Stimulated activated naive CD8-positive, alpha-beta T cell treated with anti-CD3 and anti-CD28 coated beads, Interleukin-15, Interleukin-2, amounts not matched to agents 100 U/mL and 50 U/mL, for 24 hours (primary cell): ENCODE measurements around the gene TUBE1.
"Not testable (repeated sequence)": the region's sequence is repeated elsewhere in the genome, so short reads cannot be mapped to it uniquely, and the experiment has no call there.

Experiments used
- ATAC-seq: fragments of 150-1000 bp; cut with Tn5 transposase; one replicate; pipeline ENCODE4 v1.10.0; 2021
- DNase-seq: peaks from one replicate; pipeline ENCODE4 v3.0.0; 2021

Gene TUBE1

GRCh38 chr6:112087136-112087911, at the start of gene TUBE1, which contains the start of gene FAM229B:
Gene TUBE1, minus strand, starts transcription at chr6:112087482. Its CDS starts 48 bp downstream, at chr6:112087434.
Gene FAM229B, plus strand, starts transcription at chr6:112087591. Its CDS starts 11,693 bp downstream, at chr6:112099284.
- DNase-seq (peak; percentile 89), ATAC-seq (peak; percentile 99)

GRCh38 chr6:112130878-112131277, 43.6 kb upstream of the TUBE1 start:
- DNase-seq: no peak
- no peak for ATAC-seq

DNA sequence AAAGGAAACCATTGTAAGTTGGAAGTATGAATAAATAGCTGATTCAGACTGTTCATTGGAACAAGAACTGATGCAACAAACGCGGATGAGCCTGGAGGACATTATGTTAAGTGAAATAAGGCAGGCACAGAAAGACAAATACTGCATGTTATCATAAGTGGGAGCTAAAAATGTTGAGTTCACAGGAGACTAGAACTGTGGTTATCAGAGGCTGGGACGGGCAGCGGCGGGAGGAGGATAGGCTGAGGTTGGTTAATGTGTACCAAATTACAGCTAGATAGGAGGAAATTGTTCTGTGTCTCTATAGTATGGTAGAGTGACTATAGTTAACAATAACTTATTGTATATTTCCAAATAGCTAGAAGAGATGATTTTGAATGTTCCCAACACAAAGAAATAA, 40.9 kb upstream of the TUBE1 start:
- ATAC-seq: no peak
- DNase-seq: no peak

- ATAC-seq (no peak), DNase-seq (no peak)
Measured at GRCh38 chr6:112123982-112124381, 36.7 kb upstream of the TUBE1 start.

GRCh38 chr6:112122756-112123155, 35.5 kb upstream of the TUBE1 start:
- DNase-seq (no peak), ATAC-seq (no peak)

- DNase-seq (no peak), ATAC-seq (no peak)
Measured at GRCh38 chr6:112118034-112118433, 30.8 kb upstream of the TUBE1 start.

GRCh38 chr6:112117554-112117953, 30.3 kb upstream of the TUBE1 start:
- DNase-seq (peak; percentile 13), ATAC-seq (peak; percentile 95)

DNA sequence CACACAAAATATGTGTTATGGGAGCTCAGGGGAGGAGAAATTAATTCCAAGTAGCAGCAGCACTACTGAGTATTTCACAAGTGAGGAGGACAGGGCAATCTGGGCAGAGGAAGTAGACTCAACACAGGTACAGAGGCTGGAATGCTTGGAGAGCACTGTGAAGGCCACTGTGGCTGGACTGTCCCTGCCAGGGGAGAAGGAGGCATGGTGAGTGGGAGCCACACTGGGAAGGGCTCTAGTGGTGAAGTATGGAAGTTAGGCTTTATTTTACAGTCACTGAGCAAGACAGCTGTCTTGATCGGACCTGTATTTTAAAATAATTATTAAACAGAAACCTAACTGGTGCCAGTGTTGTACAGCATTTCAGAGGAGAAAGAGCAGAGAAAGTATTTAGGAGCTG, 28.9 kb upstream of the TUBE1 start:
- ATAC-seq: no peak
- DNase-seq: no peak

GRCh38 chr6:112114577-112115223, 27.4 kb upstream of the TUBE1 start:
- DNase-seq (no peak), ATAC-seq (no peak)

DNA sequence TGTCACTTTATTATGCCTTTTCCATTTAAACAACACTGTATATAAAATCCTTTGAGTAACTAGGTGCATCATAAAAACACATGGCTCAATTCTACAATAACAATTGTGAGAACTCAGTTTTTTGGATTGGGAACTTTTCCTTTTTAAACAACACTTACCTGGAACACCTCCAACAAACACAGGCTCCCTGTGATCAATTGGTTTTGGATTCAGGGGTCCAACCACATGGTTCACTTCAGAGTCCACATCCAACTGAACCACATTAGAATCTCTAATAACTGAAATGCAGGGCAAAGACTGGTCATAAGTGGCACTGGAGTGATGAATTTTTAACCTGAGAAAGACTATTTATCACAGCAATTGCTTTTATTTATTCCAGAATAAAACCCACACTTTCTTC, 26.6 kb upstream of the TUBE1 start:
- no peak for ATAC-seq
- DNase-seq: no peak

DNA sequence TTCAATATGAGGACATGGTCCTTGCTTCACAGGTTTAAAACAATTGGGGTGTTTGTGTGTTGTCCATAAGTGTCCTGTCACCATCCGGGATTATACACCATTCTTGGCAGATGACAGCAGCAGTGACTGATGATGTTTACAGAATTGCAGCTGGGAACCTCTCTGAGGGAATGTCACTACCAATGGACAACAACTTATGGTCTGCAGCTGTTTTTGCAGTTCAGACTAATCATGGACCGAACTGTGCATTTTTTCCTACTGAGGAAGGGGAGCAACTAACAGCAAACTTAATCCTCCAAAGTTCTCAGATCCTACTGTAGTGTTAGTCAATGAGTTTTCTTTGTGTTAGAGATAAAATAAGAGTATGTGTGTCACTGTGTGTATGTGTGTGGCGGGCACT, 26.1 kb upstream of the TUBE1 start:
- no peak for DNase-seq
- no peak for ATAC-seq

DNA sequence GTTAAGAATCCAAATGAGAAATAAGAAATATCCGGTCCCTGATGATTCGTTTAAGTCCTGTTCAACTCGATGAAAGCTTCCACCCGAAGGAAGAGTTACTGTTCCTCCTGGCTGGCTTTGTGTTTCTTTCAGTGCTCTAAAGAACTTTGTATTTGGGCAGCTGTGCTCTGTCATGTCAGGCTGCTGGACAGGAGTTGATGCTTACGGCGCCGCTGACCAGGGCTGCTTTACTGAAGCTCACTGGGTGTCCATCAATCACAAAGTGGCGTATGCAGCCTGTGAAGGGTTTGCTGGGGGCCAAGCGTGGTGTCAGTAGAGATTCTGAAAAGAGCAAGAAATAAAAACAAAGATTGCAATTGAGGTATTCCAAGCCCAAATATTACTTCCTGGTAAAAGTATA, 22.0 kb upstream of the TUBE1 start:
- ATAC-seq (no peak), DNase-seq (no peak)

GRCh38 chr6:112106562-112106961, 19.3 kb upstream of the TUBE1 start:
- DNase-seq: no peak

DNA sequence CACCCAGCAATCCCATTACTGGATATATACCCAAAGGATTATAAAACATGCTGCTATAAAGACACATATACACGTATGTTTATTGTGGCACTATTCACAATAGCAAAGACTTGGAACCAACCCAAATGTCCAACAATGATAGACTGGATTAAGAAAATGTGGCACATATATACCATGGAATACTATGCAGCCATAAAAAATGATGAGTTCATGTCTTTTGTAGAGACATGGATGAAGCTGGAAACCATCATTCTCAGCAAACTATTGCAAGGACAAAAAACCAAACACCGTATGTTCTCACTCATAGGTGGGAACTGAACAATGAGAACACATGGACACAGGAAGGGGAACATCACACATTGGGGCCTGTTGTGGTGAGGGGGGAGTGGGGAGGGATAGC, 18.7 kb upstream of the TUBE1 start:
- not testable (repeated sequence) for DNase-seq, ATAC-seq

More at GRCh38 chr6:112106562-112106961, 19.3 kb upstream of the TUBE1 start:
- ATAC-seq: no peak

DNA sequence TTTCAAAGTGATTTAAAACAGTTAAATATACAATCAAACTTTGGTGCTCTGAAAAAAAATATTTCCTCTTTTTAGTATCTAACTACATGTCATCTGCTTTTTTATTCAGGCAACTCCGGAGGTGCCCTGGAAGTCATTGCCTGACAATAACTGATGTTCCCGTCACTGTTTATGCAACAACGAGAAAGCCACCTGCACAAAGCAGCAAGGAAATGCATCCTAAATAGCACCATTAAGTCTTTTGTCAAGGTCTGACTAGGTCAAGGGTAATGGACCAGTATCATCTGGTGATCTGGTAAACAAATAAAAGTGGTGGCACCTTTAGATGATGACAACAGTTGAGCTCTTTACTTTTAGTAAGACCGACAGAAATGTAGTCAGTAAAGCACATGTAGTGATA, 13.3 kb upstream of the TUBE1 start:
- no peak for ATAC-seq
- no peak for DNase-seq

GRCh38 chr6:112096901-112097300, 9.6 kb upstream of the TUBE1 start:
- ATAC-seq: no peak
- DNase-seq: no peak

DNA sequence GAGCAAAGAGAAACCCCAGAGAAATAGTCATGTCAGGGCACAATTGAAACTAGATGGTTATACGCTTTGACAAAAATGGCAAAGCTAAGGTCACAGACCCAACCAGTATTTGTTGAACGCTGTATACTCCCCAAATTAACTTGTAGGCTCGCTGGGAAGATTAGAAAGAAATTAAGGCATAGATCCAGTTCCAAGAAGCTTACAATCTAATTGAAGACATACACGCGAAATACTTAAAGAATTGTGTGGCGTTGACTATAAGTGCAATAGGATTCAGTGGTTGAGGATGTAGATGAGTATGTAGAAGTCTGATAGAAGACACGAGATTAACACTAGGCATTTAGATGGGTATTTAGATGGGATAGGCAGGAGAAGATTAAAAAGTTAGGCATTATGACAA, 634 bp upstream of the TUBE1 start:
- DNase-seq (no peak), ATAC-seq (no peak)

DNA sequence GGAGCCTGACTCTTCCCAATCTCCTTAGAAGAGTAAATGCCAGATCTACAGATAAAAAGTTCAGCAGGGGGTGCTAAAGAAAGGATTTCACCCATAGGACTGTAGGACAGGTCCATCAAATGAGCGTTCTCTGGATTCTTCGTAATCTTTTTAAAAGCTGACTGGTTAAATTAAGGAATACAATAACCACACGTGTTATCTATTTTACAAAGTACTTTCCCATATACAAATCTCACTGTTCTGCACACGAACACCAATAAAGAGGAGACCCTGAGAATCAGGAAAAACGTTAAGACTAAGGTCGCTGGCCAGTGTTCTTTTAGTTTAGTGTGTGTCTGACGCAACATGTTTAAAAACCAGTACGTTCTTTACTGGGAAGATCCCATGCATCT, 542 bp downstream of the TUBE1 start:
- peak; percentile 25 for ATAC-seq
- no peak for DNase-seq

GRCh38 chr6:112085286-112086065, 1.8 kb downstream of the TUBE1 start:
- ATAC-seq: no peak

GRCh38 chr6:112081569-112081968, 5.7 kb downstream of the TUBE1 start:
- DNase-seq (no peak), ATAC-seq (no peak)

More at GRCh38 chr6:112085286-112086065, 1.8 kb downstream of the TUBE1 start:
- no peak for DNase-seq

DNA sequence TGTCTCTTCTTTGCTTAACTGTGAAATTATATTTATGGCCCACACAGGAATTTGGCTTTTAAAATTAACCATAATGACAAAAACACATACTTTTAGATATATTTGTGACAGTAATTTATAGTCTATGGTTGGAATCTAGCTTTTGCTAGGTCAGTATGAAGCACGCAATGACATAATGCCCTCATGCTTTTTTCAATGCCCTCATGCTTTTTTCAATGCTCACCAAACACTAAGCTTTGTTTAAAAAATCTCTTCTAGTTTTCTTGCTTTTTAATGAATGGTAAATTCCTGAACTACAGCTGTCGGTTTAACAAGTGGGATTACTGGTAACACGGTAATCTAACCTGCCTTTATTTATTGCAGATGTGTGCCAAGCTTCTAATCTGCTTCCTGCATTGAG, 20.7 kb downstream of the TUBE1 start:
- ATAC-seq (no peak), DNase-seq (no peak)

DNA sequence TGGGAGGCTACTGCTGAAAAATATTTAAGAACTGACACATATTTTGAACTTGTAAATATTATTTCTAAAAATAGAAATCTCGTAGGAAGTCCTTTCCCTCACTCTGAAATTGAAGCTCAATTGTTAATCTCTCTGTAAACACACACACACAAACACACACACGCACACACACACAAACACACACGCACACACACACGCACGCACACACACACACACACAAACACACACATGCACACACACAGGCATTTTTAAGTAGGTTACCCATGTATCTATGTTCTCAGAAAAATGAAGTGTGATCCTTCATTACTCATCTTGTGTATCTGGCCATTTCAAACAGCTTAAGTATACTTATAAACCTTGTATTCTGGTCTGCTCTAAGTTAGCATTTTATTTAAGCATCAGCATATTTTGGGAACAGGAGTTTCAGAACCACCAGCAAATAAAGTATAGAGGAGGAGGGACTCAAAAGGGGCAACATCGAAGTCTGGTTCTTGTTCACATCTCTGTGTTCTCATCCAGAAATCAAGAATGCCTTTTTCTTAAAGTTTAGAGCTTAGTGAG, 21.8 kb downstream of the TUBE1 start:
- ATAC-seq (no peak), DNase-seq (no peak)

- no peak for ATAC-seq
- no peak for DNase-seq
Measured at GRCh38 chr6:112062966-112063365, 24.3 kb downstream of the TUBE1 start.
